NCI-H146 treated with DMSO at 0.1 percent for 48 hours (cell line): Measurements from ENCODE around the gene BICC1.
"Not testable (repeated sequence)": the region's sequence is repeated elsewhere in the genome, so short reads cannot be mapped to it uniquely, and the experiment has no call there.

Experiments used
- DNase-seq: peaks from one replicate; lab custom pipeline; 2025; ENCODE audit not compliant: unreplicated experiment; lab: John Stamatoyannopoulos, UW

The BICC1 gene

GRCh38 chr10:58597211-58597610 is 84.5 kb downstream of the BICC1 start:
- DNase-seq = not testable (repeated sequence)

DNA sequence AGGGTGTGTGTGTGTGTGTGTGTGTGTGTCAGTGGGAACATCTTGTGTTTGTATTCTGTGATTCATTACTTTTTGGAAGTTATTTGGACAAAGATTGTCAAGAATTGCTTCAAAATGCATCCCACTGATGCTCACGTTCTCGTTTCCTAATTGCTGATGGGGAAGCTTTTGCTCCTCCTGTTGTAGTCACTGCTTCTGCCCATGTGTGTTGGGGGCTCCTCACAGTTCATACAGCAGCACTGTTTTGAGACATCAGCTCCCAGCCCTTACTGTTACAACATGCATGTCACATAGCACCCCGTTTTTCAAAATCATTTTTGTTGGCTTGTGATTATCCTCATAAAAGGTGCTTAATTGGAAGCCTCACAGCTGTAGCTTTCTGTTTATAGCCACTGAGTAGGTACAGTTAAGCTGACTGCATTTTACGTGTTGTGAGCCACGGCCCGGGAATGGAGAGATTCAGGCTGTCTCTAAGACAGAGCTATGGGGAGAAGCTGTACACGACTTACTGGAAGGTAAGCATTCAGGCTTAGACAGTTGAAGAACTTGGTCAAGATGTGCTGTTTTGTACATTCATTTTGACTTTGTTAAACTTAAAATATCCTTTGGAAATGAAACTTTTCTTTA is 87.4 kb downstream of the BICC1 start:
- DNase-seq = no peak

DNA sequence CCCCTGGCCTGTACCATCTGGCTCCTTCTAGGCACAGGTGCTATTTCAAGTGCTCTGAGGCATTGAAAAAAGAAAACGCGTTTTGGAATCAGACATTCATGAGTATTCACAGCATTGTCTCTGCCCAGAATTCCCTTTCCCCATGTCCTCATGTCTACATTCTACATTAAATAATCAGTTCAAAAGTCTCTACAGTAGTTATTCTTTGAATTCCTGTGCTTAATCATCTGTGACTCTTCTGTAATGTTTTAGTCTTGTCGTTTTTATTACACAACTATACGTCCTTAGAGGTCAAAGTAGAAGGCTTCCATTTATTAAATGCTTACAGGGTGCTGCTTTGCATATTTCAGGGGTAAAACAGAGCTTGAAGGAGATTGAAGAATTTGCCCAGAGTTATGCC is 95.7 kb downstream of the BICC1 start:
- DNase-seq = no peak

DNA sequence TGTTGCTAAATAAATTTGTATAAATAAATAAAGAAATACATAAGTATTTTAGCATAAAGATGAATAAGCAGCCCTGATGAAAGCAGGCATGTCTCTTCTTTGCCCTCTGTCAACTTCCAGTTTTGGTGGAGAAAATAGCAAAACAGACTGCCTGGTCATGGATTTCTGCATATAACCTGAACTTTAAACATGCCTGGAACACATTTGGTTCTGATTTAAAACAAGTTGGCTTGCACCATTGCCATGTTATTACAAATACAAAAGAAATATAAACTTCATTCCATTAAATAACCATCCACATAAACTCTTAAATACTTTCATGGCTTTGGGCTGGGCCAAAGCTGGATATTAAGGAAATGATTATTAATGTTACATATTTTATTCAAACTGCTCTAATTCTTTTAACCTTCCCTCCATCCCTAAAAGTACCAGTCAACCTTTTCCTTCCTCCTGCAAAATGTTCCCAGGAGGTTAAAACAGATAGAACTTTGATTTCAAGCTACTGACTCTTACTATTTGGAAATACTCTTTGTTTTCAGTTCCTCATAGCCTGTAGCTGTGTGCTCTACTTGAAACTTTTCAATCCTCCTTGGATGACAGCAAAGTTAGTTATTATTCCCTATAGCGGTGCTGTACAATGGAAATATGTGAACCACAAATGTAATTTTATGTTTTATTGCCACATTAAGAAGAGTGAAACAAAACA is 96.3 kb downstream of the BICC1 start:
- no peak for DNase-seq

- no peak for DNase-seq
Observed at GRCh38 chr10:58609532-58610150, 97.0 kb downstream of the BICC1 start.

- no peak for DNase-seq
Observed at GRCh38 chr10:58615237-58615935, 102.7 kb downstream of the BICC1 start.

DNA sequence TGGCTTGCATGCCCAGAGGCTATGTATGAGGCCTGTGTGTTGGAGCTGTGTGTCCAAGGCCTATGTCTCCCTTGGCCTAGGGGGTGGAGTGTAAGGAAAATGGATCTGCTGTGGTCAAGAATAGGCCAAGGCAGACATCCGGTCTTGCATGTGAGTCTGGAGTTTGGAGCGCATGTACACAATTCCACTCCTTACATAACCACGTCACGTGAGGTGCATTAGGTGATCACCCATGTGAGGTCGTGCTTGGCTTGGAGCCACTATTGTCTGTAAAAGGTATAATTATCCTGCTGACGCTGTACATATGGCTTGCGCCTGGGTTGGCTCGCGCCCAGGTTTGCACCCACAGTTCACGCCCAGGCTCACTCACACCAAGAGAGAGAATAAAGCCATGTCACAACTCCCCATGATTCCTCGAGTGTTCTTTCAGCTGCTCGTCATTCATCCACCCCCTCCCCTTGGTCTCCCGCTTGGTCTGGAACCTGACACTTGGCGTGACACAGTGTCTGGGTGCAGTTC is 105.5 kb downstream of the BICC1 start:
- no peak for DNase-seq

DNA sequence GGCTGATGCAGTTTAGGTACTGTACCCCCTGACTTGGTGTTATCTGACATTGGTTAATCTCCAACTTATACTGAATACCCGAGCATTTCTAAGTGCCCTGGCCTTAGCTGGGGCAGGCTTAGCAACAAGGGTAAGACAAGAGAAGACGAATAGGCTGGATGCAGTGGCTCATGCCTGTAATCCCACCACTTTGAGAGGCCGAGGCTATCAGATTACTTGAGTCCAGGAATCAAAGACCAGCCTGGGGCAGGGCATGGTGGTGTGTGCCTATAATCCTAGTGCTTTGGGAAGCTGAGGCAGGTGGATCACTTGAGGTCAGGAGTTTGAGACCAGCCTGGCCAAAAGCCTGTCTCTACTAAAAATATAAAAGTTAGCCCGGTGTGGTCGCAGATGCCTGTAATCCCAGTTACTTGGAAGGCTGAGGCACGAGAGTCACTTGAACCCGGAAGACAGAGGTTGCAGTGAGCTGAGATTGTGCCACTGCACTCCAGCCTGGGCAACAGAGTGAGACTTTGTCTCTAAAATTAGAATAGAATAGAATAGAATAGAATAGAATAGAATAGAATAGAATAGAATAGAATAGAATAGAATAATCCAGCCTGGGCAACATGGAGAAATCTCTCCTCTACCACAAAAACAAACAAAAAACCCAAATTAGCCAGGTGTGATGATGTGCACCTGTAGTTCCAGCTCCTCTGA is 108.9 kb downstream of the BICC1 start:
- no peak for DNase-seq

DNA sequence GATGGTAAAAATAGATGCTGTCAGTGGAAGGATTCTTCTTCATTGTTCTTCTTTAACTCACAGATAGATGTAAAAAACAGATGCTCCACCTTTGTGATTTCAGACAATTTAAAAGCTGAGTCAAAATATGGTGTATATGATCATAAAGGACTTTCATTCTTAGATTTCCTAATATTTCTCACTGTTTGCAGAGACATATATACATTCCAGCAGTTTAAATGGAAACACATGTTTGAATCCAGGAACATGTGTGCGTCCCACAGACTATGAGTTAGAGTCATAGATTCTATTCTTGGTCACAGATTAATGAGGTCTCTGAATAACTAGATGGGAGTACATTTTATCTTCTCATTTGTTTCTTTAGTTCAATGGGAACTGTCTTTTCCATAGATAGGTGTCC is 109.6 kb downstream of the BICC1 start:
- DNase-seq = no peak

- DNase-seq = no peak
Observed at GRCh38 chr10:58625070-58625469, 112.4 kb downstream of the BICC1 start.

- no peak for DNase-seq
Observed at GRCh38 chr10:58627392-58627791, 114.7 kb downstream of the BICC1 start.

GRCh38 chr10:58631715-58632114 is 119.0 kb downstream of the BICC1 start:
- no peak for DNase-seq

DNA sequence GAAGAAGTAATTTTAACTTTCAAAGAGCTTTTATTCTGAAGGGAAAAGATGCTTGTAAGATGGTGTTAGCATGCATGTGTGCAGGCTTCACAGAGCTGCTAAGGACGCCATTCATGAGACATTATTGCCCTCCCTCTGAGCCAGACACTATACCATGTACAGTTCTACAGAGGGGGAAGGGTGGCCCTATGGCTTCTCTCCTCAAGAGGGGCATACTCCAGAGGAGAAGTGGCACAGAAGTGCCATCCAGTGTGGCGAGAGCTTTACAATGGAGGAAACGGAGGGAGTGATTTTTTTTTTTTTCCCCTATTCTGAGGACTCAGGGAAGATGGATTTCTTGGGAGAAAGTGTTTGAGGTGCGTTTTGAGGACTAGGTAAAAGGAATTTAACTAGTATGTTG is 119.5 kb downstream of the BICC1 start:
- no peak for DNase-seq

- DNase-seq = no peak
Observed at GRCh38 chr10:58637352-58637751, 124.7 kb downstream of the BICC1 start.

GRCh38 chr10:58638388-58638787 is 125.7 kb downstream of the BICC1 start:
- no peak for DNase-seq

DNA sequence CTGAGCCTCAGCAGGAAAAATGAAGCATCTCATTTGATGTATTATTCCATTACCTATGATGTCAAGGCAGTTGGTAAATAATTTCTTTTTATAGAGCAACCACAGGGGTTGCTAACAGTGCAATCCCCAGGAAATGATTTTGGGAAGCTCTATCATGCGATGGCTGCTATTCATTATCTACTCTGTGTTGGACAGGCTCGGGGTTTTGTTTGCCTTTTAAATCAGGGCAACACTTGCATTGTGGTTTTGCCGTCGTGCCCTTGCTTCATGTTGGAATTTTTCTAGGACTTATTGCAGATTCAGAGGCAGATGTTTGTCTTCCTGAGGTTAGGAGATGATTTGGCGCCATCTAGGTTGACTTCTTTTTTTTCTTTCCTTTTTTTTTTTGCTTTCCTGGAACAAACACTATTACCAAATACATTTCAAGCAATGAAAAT is 128.4 kb downstream of the BICC1 start:
- DNase-seq = no peak

- DNase-seq = no peak
Observed at GRCh38 chr10:58641708-58642107, 129.0 kb downstream of the BICC1 start.

DNA sequence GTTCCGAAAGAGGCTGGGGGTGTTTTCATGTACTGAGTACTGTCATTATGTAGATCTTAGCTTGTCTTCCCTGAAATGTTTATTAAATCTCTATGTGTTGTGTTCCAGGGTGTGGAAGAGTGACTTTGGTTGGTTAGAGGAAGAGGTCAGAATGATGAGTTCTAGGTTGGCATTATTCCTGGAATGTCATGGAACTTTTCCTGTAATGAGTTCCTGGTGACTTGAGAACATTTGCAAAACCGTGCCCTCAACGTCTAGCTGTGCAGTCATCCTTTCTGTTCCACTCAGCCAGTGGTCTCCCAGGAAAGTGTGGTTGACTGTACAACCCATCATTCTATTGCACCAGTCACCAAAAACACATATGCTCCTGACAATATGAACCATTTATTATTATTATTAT is 129.6 kb downstream of the BICC1 start:
- no peak for DNase-seq

- no peak for DNase-seq
Observed at GRCh38 chr10:58642916-58643428, 130.3 kb downstream of the BICC1 start.

DNA sequence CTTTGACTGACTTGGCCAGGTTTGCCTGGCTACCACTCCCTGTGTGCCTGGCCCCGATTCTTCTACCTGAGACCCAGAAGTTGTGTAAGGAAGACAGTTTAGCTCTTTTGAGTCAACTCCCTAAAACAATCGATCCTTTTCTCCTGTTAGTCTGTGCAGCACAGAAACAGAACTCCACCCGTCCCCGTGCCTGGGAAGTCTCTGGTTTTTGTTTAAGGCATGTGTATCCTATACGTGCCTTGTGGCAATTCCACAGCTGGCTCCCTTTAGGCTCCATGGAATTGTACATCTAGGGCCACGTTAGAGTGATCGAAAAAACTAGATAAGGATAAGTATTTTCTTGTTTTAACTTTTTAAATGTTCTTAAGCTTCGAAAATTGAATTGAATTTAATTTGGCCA is 131.6 kb downstream of the BICC1 start:
- no peak for DNase-seq
